Measurements from ENCODE around the gene EFCAB8.
A peak's percentile ranks its signal among the peaks of the same experiment; 100 is the strongest.
"Not testable (repeated sequence)": the region's sequence is repeated elsewhere in the genome, so short reads cannot be mapped to it uniquely, and the experiment has no call there.

EFCAB8 gene

GRCh38 chr20:32886652-32887051 lies 27.9 kb downstream of the EFCAB8 start:
- DNase-seq (ENCODE audit: low spot score) = no peak

GRCh38 chr20:32887492-32887891 lies 28.8 kb downstream of the EFCAB8 start:
- no peak for DNase-seq (ENCODE audit: low spot score)

- no peak for DNase-seq (ENCODE audit: low spot score)
Observed at GRCh38 chr20:32888636-32889035, 29.9 kb downstream of the EFCAB8 start.

- DNase-seq (ENCODE audit: low spot score) = no peak
Observed at GRCh38 chr20:32889281-32889680, 30.6 kb downstream of the EFCAB8 start.

GRCh38 chr20:32891491-32891890 lies 32.8 kb downstream of the EFCAB8 start:
- no peak for DNase-seq (ENCODE audit: low spot score)

GRCh38 chr20:32891926-32892660 lies 33.4 kb downstream of the EFCAB8 start:
- no peak for DNase-seq (ENCODE audit: low spot score)

- no peak for DNase-seq (ENCODE audit: low spot score)
Observed at GRCh38 chr20:32893263-32894025, 34.7 kb downstream of the EFCAB8 start.

- peak; percentile 50 for DNase-seq (ENCODE audit: low spot score)
Observed at GRCh38 chr20:32894026-32894483, 35.3 kb downstream of the EFCAB8 start.

GRCh38 chr20:32894711-32895355 lies 36.1 kb downstream of the EFCAB8 start:
- no peak for DNase-seq (ENCODE audit: low spot score)

GRCh38 chr20:32896521-32897280 lies 38.0 kb downstream of the EFCAB8 start:
- no peak for DNase-seq (ENCODE audit: low spot score)

GRCh38 chr20:32898729-32899128 lies 40.0 kb downstream of the EFCAB8 start:
- DNase-seq (ENCODE audit: low spot score) = peak; percentile 55

- DNase-seq (ENCODE audit: low spot score) = peak; percentile 79
Observed at GRCh38 chr20:32902456-32903420, 44.0 kb downstream of the EFCAB8 start.

GRCh38 chr20:32903666-32904175 lies 45.0 kb downstream of the EFCAB8 start:
- no peak for DNase-seq (ENCODE audit: low spot score)

- not testable (repeated sequence) for DNase-seq (ENCODE audit: low spot score)
Observed at GRCh38 chr20:32904678-32905077, 46.0 kb downstream of the EFCAB8 start.

- no peak for DNase-seq (ENCODE audit: low spot score)
Observed at GRCh38 chr20:32906200-32906599, 47.5 kb downstream of the EFCAB8 start.

- DNase-seq (ENCODE audit: low spot score) = no peak
Observed at GRCh38 chr20:32906871-32907495, 48.3 kb downstream of the EFCAB8 start.

- no peak for DNase-seq (ENCODE audit: low spot score)
Observed at GRCh38 chr20:32907886-32908285, 49.2 kb downstream of the EFCAB8 start.

GRCh38 chr20:32908334-32909292 lies 49.9 kb downstream of the EFCAB8 start:
- DNase-seq (ENCODE audit: low spot score) = no peak

GRCh38 chr20:32909451-32909850 lies 50.7 kb downstream of the EFCAB8 start:
- no peak for DNase-seq (ENCODE audit: low spot score)

Measured in AG08396 (cell line).